ENCODE results near the gene THOC7.

THOC7 gene

GRCh38 chr3:63877737-63878393 is 14.3 kb upstream of the THOC7 start:
- DNase-seq = no peak

GRCh38 chr3:63876260-63876659 is 12.7 kb upstream of the THOC7 start:
- DNase-seq = no peak

- no peak for DNase-seq
These were observed 11.9 kb upstream of the THOC7 start for GRCh38 chr3:63875510-63875909.

- no peak for DNase-seq
These were observed 11.2 kb upstream of the THOC7 start for GRCh38 chr3:63874769-63875168.

DNA sequence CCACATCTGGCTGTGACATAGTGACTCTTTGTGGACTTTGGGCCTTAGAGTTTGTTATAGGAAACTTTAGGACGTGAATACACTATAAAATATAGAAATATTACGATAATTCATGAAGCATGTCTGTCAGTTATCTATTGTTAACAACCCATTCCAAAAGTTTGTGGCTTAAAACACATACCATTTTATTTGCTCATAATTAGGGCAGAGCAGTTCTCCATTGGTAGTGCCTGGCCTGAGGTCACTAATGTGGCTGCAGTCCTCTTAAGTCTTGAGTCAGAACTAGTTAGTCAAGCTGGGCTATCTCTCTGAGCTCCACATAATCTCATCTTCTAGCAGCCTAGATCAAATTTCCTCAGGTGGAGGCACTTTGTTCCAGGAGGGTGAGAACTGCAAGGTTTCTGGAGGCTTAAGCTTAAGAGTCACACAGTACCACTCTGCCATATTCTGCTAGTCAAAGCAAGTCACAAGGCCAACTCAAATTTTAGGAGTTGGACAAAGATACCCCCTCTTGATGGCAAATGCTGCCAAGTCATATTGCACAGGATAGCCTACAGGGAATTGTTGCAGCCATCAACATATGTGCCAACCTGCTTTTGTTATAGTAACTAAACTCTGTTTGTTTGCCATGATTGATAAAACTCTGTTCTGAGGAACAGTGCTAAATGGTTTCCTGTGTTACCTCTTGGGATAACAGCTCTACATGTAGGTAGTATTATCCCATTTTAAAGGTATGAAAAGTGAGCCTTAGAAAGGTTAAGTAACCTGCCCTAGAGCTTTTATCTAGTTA is 8.7 kb upstream of the THOC7 start:
- no peak for DNase-seq

DNA sequence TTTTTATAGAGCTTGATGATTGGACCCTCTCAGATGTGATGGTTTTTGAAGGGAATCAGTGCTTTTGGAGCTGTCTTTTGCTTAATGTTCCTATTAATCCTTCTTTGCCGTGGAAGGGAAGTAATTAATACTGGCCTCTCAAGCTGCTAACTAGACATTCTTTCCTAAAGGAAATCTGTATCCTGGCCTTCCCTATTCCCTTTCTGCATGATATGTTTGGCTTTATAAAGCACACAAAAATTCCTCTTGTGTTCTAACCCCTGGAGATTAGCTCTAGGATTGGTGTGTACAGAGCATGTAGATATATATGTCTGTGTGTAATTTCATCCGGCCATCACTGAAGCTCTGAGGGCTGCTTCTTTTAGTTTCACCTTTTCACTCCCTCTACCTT is 7.0 kb upstream of the THOC7 start:
- no peak for DNase-seq

- DNase-seq = no peak
These were observed 6.5 kb upstream of the THOC7 start for GRCh38 chr3:63869940-63870614.

GRCh38 chr3:63867225-63867624 is 3.6 kb upstream of the THOC7 start:
- DNase-seq = no peak

GRCh38 chr3:63864965-63865327 is 1.3 kb upstream of the THOC7 start:
- DNase-seq = no peak

DNA sequence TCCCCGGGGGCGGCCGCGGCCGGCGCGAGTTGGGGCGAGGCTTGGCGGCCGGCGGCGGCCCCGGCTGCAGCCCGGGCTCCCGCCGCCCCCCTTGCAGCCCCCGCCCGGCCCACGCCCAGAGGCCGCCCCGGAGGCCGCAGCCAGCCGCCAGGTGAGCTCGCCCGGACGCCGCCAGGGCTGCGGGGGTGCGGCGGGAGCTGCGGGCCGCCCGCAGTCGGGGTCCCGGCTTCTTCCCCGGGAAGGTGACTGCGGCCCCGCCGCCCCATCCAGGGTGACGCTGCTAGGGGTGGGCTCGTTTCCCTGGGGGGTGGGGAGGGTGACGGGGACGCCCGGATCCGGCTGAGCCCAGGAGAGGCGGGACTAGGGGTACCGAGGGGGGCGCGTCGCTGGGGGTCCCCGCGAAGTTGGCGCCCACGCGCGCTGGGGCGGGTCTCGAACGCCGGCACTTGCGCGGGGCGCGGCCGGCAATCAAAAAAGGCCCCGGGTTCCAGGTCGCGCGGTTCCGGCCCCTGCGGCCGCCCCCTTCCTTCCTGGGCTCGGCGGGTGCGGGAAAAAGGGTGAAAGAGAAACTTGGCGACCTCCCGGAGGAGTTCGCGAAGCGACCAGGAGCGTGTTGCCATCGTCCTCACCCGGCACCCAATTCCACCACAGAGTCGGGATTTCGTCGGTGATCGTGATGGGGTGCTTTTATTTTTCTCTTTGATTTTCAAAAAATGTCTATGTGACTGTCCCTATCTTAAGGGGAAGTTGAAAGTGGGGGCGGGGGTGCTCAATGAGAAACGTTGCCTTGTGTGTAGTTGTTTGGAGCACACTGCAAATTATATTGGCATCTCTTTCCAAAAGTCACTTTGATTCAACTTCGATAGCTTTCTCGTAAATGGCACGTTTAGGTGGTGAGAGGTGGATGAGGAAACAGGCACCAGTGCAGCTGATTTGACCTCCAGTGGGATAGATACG is 681 bp upstream of the THOC7 start:
- DNase-seq = no peak

- DNase-seq = no peak
These were observed 828 bp downstream of the THOC7 start for GRCh38 chr3:63862804-63863149.

GRCh38 chr3:63861306-63861705 is 2.3 kb downstream of the THOC7 start:
- no peak for DNase-seq

DNA sequence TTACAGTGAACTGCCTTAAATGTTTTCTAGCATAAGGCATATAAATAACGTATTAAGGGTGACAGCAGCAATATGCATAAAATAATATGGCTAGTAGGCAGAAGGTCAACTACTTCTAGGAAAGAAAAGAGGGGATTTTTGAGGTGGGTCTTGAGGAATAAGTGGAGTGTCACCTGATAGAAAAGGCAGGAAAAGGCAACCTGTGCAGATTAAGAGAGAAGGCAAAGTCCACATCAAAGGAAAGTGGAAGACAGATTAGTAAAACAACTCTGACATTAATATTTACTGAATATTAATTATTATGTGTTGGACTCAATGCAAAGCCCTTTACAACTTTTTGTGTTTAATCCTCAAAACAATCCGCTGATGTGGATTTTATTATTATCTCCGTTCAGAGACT is 2.8 kb downstream of the THOC7 start:
- no peak for DNase-seq

DNA sequence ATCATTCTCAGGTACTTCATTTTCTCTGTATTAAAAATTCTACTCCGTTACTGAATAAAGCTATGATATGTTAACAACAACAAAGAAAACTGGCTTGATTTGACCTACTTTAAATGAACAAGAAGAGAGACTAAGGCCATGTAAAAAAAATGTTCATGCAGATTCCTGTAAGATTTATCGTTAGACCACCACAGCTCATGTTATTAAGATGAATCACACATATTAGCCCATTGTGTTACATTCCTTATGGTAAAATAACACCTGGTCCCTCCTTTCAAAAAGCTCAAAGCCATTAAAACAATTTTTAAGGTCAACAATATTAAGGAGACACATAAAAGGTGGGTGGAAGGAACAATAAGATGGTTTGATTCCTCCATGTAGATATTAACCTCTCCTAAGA is 6.3 kb downstream of the THOC7 start:
- DNase-seq = no peak

- DNase-seq = no peak
These were observed 8.2 kb downstream of the THOC7 start for GRCh38 chr3:63855333-63855940.

- DNase-seq = no peak
These were observed 10.5 kb downstream of the THOC7 start for GRCh38 chr3:63853106-63853505.

DNA sequence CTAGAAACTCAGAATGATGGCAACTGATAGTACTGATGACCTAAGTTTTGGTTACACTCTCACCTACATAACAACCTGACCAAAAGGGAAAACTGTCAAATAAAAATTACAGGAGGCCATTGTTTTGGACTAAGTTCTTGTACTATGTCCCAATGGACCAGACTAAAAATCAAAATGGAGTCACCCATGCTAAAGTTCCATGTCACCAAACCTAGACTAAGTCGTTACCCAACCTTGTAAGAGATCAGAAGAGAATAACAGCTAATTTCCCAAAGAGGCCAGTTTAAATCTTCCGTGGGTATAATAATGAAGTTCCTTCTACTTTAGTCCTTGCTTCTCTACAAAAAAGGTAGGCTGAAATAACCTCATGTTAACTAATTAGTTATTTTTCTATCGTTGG is 12.3 kb downstream of the THOC7 start:
- DNase-seq = no peak

DNA sequence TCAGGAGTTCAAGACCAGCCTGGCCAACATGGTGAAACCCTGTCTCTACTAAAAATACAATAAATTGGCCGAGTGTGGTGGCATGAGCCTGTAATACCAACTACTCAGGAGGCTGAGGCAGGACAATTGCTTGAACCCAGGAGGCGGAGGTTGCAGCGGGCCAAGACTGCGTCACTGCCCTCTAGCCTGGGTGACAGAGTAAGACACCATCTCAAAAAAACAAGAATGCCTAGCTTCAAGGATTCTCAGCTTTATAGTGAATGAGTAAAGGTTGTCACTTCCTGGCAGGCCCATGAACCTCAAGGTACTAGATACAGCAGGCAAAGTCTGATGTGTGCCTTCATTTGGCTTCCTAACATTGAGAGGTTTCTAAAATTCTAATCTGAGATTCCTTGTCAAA is 14.4 kb downstream of the THOC7 start:
- DNase-seq = no peak

GRCh38 chr3:63847718-63848450 is 15.7 kb downstream of the THOC7 start:
- no peak for DNase-seq

DNA sequence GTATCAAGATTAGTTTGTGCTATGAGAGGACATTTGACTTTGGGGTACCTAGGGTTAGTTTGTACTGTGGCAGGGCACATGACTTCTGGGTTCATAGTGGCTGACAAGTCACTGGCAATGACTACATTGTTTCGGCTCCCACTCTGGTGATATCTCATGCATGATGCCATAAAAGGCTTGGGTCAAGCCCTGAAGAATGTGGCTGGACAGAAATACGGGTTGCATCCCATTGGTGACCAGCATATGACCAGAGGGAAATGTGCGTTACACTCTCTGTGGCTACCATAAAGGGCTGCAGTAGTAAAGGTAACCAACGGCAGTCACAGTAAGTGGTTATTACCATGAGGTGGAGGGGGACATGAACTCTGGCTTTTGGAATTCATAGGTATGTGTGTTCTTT is 18.4 kb downstream of the THOC7 start:
- DNase-seq = no peak

DNA sequence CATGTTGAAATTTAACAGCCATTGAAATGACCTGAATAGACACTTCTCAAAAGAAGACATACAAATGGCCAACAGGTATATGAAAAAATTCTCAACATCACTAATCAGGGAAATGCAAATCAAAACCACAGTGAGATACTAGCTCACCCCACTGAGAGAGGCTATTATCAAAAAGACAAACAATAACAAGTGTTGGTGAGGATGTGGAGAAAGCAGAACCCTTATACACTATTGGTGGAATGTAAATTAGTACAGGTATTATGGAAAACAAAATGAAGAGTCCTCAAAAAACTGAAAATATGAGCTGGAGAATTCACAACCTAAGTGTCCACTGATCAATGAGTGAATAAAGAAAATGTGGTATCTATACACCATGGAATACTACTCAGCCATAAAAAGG is 21.5 kb downstream of the THOC7 start:
- no peak for DNase-seq

DNA sequence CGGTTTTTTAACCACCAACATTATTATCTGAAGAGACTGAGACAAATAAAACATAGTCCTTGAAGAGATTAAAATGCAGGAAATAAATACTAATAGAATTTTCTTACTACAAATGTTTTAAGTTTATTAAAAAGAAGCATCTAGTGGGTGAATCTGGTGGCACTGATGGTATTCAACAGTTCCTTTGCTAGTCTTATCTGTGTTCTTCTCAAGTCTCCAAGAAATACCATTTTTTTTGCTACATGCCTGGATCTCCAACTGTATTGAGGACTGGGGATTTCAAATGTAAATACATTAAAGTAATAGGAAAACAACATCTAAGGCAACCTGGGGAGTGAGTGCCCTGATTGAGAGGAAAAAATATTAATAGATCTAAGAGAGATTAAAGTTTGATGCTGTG is 21.9 kb downstream of the THOC7 start:
- DNase-seq = no peak
